RPMI7951 (cell line): ENCODE data around the gene MYO5A. TPM values are rescaled to one million over a fixed set of nuclear protein-coding genes. Genes with fewer than 3 reads are reported as not detected.
A peak's percentile ranks its signal among the peaks of the same experiment; 100 is the strongest.

Experiments used
- DNase-seq: peaks from one replicate; pipeline ENCODE4 v3.0.0-alpha.2; 2012; ENCODE audit warnings: low read depth
- total RNA-seq: library from RNA; depleted of rRNA; stranded (reverse); fragments of >200 nt; shearing (Covaris generic); gene quantifications from 2 replicates; pipeline ENCODE4 v1.2.3, GENCODE V29; 2014

MYO5A gene
- total RNA-seq, 1 experiment from 2014 or later, result 49.1 TPM

DNA sequence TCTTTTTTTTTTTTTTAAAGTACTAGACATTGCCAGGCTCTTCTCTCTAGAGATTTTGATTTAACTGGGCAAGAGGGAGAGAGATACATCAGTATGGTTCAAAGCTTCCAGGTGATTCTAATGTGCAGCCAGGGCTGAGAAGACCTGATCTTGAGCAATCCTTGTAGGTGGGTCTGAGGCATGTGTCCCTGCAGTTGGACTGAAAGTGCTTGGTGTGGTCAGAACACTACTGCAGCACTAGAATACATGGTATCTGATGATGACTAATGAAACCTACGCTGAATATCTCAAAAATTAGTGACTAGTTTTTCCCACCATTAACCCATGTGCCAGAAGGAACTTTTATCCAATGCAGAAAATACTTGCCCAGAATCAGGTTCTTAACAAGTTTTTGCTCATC is 198.7 kb downstream of the MYO5A start:
- DNase-seq, result no peak

DNA sequence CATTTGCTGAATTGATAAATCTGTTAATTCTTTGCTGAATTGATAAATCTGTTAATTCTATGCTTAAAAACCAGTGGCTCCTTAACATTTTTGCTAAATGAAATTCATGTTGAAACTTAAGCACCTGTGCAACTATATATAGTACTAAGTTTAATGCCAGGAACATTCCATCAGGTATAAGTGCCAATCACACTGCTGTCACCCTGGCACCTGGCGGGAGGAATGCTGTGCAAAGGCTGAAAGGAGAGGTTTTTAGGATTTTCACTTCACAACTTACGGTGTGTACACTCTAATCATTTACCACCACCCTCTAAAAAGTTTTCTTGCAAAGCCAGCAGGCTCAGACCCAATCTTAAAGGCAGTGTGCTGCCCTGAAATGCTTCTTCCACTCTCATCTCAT is 199.5 kb downstream of the MYO5A start:
- no peak for DNase-seq

DNA sequence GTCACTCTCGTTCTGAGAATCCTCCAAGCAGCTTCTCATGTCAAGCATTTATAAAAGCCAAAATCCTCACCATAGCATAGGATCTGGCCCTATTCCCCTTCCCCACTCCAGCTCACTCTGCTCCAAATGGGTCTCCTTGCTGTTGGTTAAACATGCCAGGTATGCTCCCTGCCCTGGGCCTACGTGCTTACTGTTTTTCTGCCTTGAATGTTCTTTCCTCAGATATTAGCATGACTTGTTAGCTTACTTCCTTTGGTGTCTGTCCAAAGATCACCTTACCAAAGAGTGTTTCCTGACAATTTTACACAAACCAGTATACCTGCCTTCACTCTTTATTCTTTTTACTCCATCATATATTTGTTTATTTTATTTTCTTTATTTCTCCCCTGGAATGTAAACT is 200.0 kb downstream of the MYO5A start:
- no peak for DNase-seq

DNA sequence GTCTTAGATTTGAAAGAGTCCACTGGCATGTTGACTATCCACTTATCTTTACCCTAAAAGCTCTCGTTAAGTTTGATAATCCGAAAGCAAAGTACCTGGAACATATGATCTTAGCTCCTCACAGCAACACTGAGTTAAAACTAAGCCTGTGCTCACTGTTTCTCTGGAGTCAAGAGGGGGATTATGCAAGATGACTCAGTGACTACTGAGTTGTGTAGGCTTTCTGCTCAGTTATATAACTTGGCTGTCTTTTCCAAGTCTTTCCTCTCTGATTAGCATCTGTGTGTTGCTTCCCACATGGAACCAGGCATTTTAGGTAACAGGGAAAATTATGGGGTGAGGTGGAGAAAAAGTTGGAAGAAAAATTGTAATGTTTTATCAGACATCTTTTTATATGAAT is 201.9 kb downstream of the MYO5A start:
- DNase-seq, result no peak

DNA sequence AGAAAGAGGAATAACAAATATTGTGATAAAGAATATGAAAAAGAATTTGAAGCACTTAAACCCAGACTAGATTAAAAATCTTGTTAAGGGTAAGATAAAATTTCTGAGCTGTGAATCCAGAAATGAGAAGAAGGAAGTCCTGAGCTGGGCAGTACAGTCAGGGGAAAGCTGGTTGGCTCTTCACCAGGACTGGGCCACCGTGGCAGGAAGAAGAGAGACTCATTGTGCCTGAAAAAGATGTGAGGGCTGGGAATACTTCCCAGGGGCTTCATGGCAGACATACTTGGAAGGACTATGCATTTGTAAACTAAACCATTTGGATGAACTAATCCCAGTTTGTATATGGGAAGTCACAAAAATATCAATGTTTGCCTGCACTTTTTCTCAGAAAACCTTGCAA is 204.6 kb downstream of the MYO5A start:
- DNase-seq, result no peak

DNA sequence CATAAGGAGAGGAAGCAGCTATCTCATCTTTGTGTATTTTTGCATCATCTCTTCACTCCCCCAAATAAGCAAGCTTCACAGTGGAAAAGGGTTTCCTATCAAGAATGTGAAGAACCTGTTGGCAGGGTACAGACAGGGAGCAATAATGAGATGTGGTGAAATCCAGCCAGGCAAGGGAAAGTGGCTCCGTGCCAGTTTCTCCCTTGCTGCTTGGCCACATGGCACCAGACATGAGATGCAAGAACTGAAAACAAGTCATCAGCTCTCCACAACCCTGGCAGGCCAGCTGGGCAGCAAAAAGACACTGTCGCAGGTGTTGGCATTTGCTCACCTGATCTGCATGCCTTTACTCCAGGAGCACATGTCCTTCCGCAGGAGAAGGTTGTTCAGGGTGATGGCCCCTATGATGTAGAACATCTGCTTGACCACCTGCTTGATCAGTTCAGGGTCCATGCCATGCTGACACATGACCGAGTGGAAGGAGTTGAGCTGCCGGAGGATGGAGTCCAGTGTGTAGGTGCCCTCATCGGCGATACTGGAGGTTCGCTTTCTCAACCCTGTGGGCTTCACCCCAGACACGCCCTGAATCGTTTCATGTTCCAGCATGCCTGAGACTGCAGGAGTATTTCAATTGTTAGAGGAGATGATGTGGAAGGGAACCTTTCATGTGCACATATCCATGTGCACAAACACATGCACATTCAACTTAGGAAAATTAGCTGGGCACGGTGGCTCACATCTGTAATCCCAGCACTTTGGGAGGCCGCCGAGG is 209.8 kb downstream of the MYO5A start:
- peak; percentile 6 for DNase-seq

DNA sequence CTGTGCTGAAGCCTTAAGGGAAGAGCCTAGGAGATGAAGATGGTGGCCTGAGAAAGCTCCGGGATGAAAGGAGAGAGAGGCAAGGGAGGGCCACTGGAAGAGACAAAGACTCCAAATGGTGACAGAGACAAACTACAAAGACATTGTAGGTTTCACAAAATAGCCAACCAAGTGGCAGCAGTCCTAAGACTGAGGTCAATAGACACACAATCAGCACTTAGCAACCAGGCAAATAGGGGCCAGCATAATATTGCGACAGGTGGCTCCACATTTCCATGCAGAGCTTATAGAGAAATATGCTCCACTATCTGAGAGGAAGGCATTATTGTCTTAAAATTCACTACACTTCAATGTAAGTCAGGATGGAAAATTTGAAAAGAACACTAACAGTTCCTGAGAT is 211.0 kb downstream of the MYO5A start:
- no peak for DNase-seq

DNA sequence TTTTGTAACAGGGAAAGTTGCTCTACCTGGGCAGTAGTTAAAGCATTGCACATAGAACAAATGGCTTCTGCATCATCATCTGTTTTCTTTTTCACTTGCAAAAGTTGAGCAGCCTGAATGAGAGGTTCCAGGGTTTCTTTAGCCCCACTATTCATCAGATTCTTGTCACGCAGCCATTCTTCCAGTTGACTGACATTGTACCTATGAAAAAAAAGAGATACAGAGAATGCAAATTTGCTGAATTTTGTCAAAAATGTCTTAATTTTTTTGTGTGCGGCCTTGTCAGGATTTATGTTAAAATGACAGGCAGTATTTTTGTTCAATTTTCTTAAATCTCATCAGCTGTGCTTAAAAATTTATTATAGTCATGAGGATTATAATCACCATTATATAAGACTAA is 211.7 kb downstream of the MYO5A start:
- no peak for DNase-seq

DNA sequence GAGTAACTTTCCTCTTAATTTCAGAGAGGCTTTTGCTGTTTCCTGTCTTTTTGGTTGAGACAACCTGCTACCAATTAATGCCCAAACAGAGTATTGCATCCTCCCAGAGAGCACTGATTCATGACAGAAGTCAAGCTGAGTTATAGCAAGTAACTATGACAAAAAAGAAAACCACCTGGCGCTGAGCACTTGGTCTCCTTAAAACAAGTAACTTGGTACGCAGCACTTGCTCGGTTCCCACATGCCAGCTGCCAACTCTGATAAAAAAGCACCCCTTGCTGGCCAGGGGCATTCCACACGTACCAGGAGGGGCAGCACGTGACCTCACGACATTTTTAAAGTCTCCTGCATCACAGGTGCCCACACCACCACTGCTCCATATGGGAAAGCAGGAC is 219.5 kb downstream of the MYO5A start:
- DNase-seq, result no peak

DNA sequence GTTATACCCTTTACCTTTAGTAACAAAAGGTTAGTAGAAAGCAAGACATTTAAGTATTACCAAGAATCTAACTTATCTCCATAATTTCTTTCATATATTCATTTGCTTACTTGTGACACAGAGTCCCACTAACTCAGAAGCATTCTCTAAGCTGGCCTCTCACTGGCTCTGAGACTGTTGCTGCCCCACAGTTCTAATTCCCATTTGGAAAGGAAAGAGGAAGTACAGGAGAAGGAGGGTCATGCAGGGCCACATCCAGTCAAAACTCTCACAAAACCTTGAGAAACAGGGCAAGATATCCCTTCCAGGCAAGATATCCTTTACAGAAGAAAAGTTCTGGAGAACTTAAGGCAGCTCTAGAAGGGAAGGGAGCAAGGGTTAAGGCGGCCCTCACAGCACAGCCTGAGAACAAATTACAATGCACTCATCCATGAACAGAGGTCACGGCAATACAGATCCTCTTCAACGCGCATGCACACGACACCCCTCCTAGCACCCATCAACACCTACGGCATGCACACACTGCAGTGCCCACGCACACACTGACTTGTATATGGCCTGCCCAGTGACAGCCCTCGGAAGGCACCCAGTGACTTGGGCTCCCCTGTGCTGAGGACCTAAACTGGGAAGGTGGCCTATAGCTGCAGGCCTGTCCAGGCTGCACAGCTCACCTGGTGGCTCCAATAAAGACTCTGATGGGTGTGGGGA is 220.1 kb downstream of the MYO5A start:
- no peak for DNase-seq

DNA sequence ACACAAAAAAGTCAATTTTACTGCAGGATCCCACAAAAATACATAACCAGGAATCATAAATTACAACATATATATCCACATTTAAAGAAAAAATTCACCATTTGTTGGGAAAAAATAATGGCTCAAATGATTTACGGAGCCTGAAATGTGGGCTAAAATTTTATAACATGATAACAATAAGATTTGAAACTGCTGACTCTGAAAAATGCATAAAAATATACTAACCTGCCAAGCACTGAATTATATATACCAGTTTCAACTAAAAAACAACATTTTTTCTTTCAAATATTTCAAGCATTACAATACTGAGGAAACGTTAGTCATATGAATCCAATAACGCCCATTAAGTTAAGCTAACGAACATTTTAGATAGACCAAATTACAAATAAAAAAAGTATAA is 220.8 kb downstream of the MYO5A start:
- DNase-seq, result no peak

DNA sequence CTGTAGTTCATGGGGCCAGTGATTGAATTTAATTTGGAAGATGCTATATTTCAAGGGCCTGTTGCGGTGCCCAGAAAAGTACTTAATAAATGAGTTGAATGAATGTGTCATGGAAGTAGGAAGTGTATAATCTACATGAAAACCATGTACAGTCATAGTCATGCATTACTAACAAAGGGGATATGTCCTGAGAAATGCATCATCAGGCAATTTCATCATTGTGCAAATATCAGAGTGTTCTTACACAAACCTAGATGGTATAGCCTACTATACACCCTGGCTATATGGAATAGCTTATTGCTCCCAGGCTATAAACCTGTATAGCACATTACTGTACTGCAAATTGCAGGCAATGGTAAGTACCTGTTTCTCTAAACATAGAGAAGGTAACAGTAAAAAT is 222.4 kb downstream of the MYO5A start:
- no peak for DNase-seq

DNA sequence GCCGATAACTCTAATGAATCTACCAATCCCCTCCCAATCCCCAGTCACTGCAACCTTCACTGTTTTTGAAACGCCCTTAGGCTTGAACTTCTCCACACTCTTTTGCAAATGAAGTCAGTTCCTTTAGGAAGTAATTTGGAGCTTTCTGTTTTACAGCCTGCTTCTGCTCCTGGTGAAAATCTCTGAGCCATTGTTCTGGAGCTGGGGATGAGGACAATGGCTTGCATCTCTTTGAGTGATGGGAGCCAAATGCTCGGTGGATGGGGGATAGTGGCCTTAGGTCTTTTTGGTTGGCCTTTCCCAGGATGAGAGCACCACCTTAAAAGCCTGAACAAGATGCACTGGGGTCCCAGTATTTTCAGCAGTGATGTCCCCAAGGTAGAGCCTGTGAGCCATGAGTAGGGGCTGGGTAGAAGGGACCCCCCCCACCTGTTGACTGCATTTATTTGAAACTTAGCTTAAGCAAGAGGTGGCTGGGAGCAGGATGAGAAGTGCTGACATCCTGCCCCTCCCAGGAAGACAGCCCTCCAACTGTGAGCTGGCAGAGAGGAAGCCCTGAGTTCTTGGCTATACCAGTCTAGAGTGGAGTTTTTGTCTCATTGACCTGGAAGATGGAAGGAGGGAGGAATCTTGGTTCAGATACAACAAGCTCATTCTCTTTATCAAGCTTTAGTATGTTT is 225.4 kb downstream of the MYO5A start:
- DNase-seq, result no peak

DNA sequence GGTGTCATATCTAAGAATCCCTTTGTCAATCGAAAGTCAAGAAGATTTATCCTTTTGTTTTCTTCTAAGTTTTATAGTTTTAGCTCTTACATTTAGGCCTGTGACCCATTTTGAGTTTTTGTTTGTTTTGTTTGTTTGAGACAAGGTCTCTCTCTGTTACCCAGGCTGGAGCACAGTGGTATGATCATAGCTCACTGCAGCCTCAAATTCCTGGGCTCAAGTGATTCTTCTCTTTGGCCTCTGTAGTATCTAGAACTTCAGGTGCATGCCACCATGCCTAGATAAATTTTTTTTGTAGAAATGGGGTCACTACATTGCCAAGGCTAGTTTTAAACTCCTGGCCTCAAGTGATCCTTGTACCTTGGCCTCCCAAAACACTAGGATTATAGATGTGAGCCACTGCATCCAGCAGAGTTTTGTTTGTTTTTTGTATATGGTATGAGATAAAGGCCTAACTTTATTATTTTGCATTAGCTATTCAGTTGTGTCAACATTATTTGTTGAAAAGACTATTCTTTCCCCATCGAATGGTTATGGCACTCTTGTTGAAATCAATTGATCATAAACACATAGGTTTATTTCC is 227.3 kb downstream of the MYO5A start:
- DNase-seq, result no peak

DNA sequence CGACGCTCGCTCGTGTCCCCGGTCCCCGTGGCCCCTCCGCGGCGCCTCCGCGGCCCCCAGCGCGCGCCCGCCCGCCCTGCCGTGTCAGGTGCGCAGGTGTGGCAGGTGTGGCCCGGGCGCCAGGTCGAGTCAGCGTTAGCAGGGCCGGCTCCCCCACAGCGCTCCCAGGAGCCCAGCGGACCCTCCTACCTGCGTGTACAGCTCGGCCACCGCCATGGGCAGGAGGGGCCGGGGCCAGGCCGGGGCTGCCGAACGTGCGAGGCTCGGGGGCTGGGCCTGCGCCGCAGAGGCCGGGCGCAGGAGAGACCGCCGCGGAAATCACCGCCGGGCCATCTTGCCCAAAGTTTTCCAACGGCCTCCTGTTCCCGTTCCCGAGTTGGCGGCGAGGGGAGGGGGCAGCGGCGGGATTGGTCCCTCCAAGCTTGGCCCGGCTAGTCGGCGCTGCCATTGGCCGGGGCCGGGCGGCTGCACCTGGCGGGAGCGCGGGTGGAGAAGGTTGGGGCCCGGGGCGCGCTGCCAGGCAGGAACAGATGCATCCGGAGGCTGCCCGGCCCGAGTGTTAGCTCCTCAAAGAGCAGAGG is 233.2 kb downstream of the MYO5A start, which contains the start of gene MYO5C:
MYO5C (minus strand) TSS at position 384 of the 581 bp plus-strand sequence; CDS start at position 216, 168 bp downstream.
- peak; percentile 36 for DNase-seq

DNA sequence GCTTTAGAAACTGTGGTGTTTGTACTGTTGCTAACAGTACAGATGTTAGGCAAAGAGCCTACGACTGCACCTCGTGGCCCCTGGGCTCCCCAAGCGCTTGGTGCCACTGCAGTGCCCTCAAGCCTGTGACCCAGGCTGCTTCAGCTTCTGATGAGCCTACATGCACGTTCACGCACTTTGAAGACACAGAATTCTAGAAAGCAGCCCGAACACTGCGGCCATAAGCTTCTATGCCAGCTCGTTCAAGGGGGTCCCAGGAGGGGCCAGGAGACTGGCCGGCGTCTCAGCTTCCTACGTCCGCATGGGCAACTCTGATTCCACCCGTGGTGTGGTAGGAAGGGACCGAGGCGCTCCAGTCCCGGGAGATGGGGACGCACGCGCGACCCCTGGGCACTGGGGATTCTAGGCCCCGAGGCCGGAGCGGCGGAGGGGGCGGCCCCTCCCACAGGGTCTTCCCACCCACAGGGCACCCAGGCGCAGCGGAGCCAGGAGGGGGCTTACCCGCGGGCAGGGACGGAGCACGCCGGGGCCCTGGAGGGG is 233.7 kb downstream of the MYO5A start:
- DNase-seq, result peak; percentile 4

DNA sequence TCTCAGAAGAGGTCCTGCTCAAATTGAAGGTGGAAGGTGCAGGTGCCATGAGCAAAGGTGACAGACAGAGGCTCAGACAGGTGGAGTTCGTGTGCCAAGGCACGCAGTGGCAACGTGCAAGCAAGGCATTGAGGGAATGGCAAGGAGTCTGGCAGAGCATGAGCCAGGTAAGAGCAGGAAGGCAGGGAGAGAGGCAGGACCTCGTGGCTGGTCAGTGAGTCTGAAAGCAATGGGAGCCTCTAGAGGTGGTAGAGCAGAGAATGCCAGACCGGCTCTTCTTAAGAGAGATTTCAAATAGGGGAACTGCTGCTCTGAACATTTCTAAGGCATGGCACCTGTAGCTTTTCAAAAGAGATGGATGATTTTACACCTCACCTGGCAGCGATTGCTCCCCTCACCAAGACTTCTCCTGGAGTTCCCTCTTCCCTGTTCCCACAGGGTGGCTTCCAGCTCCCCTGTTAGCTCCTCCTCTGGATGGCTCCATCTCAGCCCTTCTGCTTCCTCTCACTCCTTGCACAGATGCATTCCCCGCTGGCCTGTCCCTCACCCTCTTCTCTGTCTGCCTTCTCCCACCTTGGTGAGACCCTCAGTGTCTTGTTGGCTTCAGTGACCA is 235.8 kb downstream of the MYO5A start:
- no peak for DNase-seq

DNA sequence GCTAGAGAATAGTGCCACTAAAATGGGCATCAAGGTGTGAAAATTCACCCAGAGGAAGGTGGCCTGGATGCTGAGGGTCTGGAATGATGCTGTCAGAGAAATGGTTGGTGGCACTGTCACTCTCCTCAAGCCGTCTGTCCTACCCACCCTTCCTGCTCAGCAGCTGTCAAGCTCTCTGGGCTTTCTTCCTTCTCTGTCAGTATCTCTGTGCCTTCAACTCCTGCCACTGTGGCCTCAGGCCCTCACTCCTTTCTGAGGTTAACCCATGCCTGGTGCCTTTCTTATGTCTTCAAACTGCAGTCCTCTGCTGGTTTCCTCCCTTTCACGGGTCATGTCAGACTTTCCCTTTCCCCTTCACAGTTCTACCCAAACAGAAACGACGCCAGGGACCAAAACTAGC is 237.5 kb downstream of the MYO5A start:
- no peak for DNase-seq

DNA sequence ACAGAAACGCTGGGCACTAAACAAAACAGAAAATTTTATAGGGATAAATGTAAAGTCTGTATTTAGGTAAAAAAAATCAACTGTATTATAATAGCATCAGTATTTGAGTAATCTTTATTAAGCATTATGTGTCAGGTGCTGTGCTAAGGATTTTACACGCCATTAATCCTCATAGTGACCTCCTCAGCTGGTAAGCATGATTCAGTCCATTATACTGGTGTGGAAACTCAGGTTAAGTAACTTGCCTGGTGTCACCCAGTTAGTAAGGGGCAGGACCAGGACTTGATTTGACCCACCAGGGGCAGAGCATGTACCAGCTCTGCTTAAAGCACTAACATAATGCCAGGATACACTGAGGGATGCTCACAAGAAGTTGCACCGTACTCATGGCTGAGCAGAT is 237.9 kb downstream of the MYO5A start:
- no peak for DNase-seq

DNA sequence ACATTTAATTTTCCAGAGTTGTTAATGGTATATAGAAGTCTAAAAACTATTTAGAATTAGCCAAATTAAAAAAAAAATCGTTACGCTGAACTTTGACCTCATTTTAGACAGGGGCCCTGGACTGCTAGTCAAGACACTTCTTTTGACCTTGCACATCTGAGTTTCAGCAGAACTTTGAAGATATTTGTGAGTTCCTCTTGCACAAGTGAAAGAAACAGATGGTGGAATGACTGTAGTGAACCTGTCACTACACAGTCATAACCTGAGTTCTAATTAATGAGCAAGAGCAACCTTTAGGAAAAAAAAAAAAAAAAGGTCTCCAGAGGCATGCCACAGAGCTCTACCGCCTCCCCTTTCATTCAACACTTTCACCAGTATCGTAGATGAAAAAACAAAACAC is 238.4 kb downstream of the MYO5A start:
- no peak for DNase-seq

DNA sequence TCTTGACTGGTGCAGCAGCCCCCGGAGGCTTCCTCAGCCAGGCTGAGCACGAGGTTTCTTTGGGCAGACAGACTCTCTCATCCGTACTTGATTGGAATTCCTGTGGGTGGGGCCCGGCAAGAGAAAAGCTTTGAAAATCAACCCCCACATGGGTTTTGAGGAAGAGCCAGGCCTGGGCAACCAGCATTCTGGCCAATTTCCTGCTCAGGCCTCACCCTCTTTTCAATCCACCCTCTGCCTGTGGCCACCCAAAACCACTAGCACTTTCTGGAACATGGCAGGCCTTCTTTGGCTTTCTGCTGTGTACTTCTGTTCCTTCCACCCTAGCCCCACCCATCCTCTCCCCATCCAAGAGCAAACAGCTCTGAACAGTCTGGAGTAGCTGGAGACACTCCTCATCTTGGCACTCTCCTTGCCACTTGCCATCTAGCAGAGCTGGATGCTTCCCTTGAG is 239.0 kb downstream of the MYO5A start:
- DNase-seq, result peak; percentile 64
